Measurements from ENCODE around the gene CIAPIN1. TPM values are rescaled to one million over a fixed set of nuclear protein-coding genes. Genes with fewer than 3 reads are reported as not detected.

The CIAPIN1 gene
- total RNA-seq, 1 donor from 2014 or later = 52.3 TPM

GRCh38 chr16:57479205-57479975, 32.2 kb upstream of the CIAPIN1 start:
- ATAC-seq (ENCODE audit: low read depth) = no peak
- CTCF ChIA-PET = interaction anchor here (1.6 kb wide), 1 partner anchor 40 kb away, joined by 8 read pairs; no protein-coding TSS in a partner anchor
- POLR2A ChIA-PET = interaction anchor here (1.0 to 1.4 kb wide), 3 partner anchors 15 to 64 kb away, joined by 3 to 4 read pairs (median 4); partner anchors contain the start of genes CIAPIN1 and COQ9

GRCh38 chr16:57478396-57479204, 31.4 kb upstream of the CIAPIN1 start:
- Mint-ChIP-seq H3K4me1 (peaks cover 40% of the 10 kb centered on the region), H3K9me3 (no peaks in the 10 kb centered on the region), H3K36me3 (ENCODE audit: low read depth) (no peaks in the 10 kb centered on the region), H3K27me3 (peaks cover 10% of the 10 kb centered on the region), H3K4me3 (peak overlapping the region; percentile 69), H3K27ac (no peak overlapping the region)
- no peak for TF ChIP-seq CTCF (IDR thresholded peaks at IDR 0.05)
- no peak for DNase-seq
- intact Hi-C loops (cut with micrococcal nuclease) = loop anchor here (2.0 to 5.0 kb wide), 2 partner anchors 16 to 259 kb away; partner anchors contain the start of genes KATNB1 and POLR2C
- POLR2A ChIA-PET = interaction anchor here (1.0 to 1.4 kb wide), 3 partner anchors 14 to 65 kb away, joined by 3 to 4 read pairs (median 4); partner anchors contain the start of genes CIAPIN1 and COQ9
- CTCF ChIA-PET = interaction anchor here (1.0 to 1.6 kb wide), 2 partner anchors 22 to 41 kb away, joined by 3 to 8 read pairs; no protein-coding TSS in a partner anchor
- peak; percentile 58 for ATAC-seq (ENCODE audit: low read depth)

More at GRCh38 chr16:57479205-57479975, 32.2 kb upstream of the CIAPIN1 start:
- Mint-ChIP-seq H3K36me3 (ENCODE audit: low read depth) (no peaks in the 10 kb centered on the region), H3K4me3 (peak overlapping the region; percentile 69), H3K27me3 (peaks cover 10% of the 10 kb centered on the region), H3K27ac (no peak overlapping the region), H3K9me3 (no peaks in the 10 kb centered on the region), H3K4me1 (peaks cover 40% of the 10 kb centered on the region)
- no peak for DNase-seq
- intact Hi-C loops (cut with micrococcal nuclease) = loop anchor here (2.0 to 5.0 kb wide), 2 partner anchors 17 to 258 kb away; partner anchors contain the start of genes KATNB1 and POLR2C
- no peak for TF ChIP-seq CTCF (IDR thresholded peaks at IDR 0.05)

- H3K27ac Mint-ChIP-seq = no peak overlapping the region
- ChIA-PET CTCF (interaction anchor here (1.0 to 1.6 kb wide), 2 partner anchors 23 to 42 kb away, joined by 3 to 8 read pairs; no protein-coding TSS in a partner anchor), POLR2A (no interaction called here)
- H3K4me3 Mint-ChIP-seq = no peak overlapping the region
- no peaks in the 10 kb centered on the region for H3K9me3 Mint-ChIP-seq
- no peak for ATAC-seq (ENCODE audit: low read depth)
- H3K4me1 Mint-ChIP-seq = peaks cover 40% of the 10 kb centered on the region
- intact Hi-C loops (cut with micrococcal nuclease) = loop anchor here (2.0 to 5.0 kb wide), 4 partner anchors 15 to 260 kb away; partner anchors contain the start of genes KATNB1 and POLR2C
- no peak for TF ChIP-seq CTCF (IDR thresholded peaks at IDR 0.05)
- no peak for DNase-seq
- H3K27me3 Mint-ChIP-seq = peaks cover 10% of the 10 kb centered on the region
- H3K36me3 Mint-ChIP-seq (ENCODE audit: low read depth) = no peaks in the 10 kb centered on the region
Measured at GRCh38 chr16:57477531-57478202, 30.5 kb upstream of the CIAPIN1 start.

GRCh38 chr16:57476546-57477410, 29.6 kb upstream of the CIAPIN1 start:
- H3K27me3 Mint-ChIP-seq = peaks cover 10% of the 10 kb centered on the region
- DNase-seq = no peak
- intact Hi-C loops (cut with micrococcal nuclease) = loop anchor here (1.0 to 5.0 kb wide), 4 partner anchors 43 to 261 kb away; partner anchors contain the start of gene KATNB1
- H3K4me3 Mint-ChIP-seq = no peak overlapping the region
- POLR2A ChIA-PET = no interaction called here
- no peaks in the 10 kb centered on the region for H3K9me3 Mint-ChIP-seq
- peaks cover 40% of the 10 kb centered on the region for H3K4me1 Mint-ChIP-seq
- no peak overlapping the region for H3K27ac Mint-ChIP-seq
- ATAC-seq (ENCODE audit: low read depth) = no peak
- no peak for TF ChIP-seq CTCF (IDR thresholded peaks at IDR 0.05)
- peaks cover 5% of the 10 kb centered on the region for H3K36me3 Mint-ChIP-seq (ENCODE audit: low read depth)
- CTCF ChIA-PET = interaction anchor here (1.0 to 2.0 kb wide), 2 partner anchors 42 to 172 kb away, joined by 3 to 4 read pairs; no protein-coding TSS in a partner anchor

Data from activated B cell treated with CpG ODN at 0.5 μM for 24 hours (primary cell).